IMR-90 (cell line): Measurements from ENCODE around the gene GALNT17. TPM values are rescaled to one million over a fixed set of nuclear protein-coding genes. Genes with fewer than 3 reads are reported as not detected.

Experiments used
- ATAC-seq: fragments of 200-7000 bp; cut with Tn5 transposase; 2 replicates; pipeline ENCODE4 v1.9.1; 2020; ENCODE audit warnings: low read depth, mild to moderate bottlenecking, moderate library complexity
- BruUV-seq: library from RNA; stranded (reverse); fragments of 400-500 nt; replicated peaks from 2 replicates; lab custom pipeline; 2021; lab: Mats Ljungman, UMichigan
- CTCF ChIA-PET: fragments of 300-600 bp; formaldehyde crosslinking; extraction: SDS; loops from one replicate; lab custom pipeline; 2021; ENCODE audit warnings: antibody characterized with exemption; lab: Yijun Ruan, JAX
- POLR2A ChIA-PET: fragments of 300-600 bp; sonication (Branson Sonifier 250); formaldehyde crosslinking; loops from one replicate; lab custom pipeline; 2022; ENCODE audit warnings: antibody characterized with exemption; ENCODE audit not compliant: unreplicated experiment; lab: Charles Lee
- DNase-seq: peaks from one replicate; pipeline ENCODE4 v3.0.0; 2013
- H2AFZ ChIP-seq: replicated peaks from 2 replicates; pipeline ENCODE3; 2013; ENCODE audit warnings: low read length, mild to moderate bottlenecking; ENCODE audit not compliant: poor library complexity
- H2AK5ac ChIP-seq: 2 replicates; pipeline ENCODE4 v1.6.1; 2013; ENCODE audit warnings: low read depth, low read length, inconsistent platforms
- H2AK9ac ChIP-seq: replicated peaks from 2 replicates; pipeline ENCODE3; 2013; ENCODE audit warnings: mild to moderate bottlenecking, low read depth, low read length, moderate library complexity; ENCODE audit not compliant: poor library complexity
- H2BK120ac ChIP-seq: 2 replicates; pipeline ENCODE4 v1.6.1; 2013; ENCODE audit warnings: low read depth, low read length, inconsistent platforms
- H2BK15ac ChIP-seq: 3 replicates; pipeline ENCODE4 v1.6.1; 2013; ENCODE audit warnings: low read depth, low read length, inconsistent platforms
- H2BK20ac ChIP-seq: 2 replicates; pipeline ENCODE4 v1.6.1; 2013; ENCODE audit warnings: low read depth, mild to moderate bottlenecking, inconsistent platforms, low read length, moderate library complexity
- H2BK5ac ChIP-seq: 2 replicates; pipeline ENCODE4 v1.6.1; 2013; ENCODE audit warnings: mild to moderate bottlenecking, low read depth, low read length, inconsistent platforms; ENCODE audit not compliant: poor library complexity, severe bottlenecking
- H3K14ac ChIP-seq: replicated peaks from 2 replicates; pipeline ENCODE4 v1.6.1; 2013; ENCODE audit warnings: low read depth, low read length, inconsistent platforms
- H3K18ac ChIP-seq: 2 replicates; pipeline ENCODE4 v1.6.1; 2013; ENCODE audit warnings: low read depth, low read length, control low read depth
- H3K23ac ChIP-seq: 2 replicates; pipeline ENCODE4 v1.6.1; 2013; ENCODE audit warnings: low read depth, low read length, inconsistent platforms
- H3K27ac ChIP-seq: 2 replicates; pipeline ENCODE4 v1.5.1; 2013; ENCODE audit warnings: mild to moderate bottlenecking, control low read depth, low read length; ENCODE audit not compliant: insufficient read depth
- H3K27me3 ChIP-seq: 2 replicates; pipeline ENCODE4 v1.6.1; 2013; ENCODE audit warnings: low read length; ENCODE audit not compliant: control insufficient read depth, insufficient read depth
- H3K36me3 ChIP-seq: 2 replicates; pipeline ENCODE4 v1.6.1; 2013; ENCODE audit warnings: low read length, mixed read lengths; ENCODE audit not compliant: control insufficient read depth, insufficient read depth
- H3K4ac ChIP-seq: 2 replicates; pipeline ENCODE4 v1.6.1; 2013; ENCODE audit warnings: low read depth, low read length, inconsistent platforms
- H3K4me1 ChIP-seq: 2 replicates; pipeline ENCODE4 v1.6.1; 2013; ENCODE audit warnings: low read length, mixed read lengths; ENCODE audit not compliant: control insufficient read depth, insufficient read depth
- H3K4me2 ChIP-seq: 2 replicates; pipeline ENCODE4 v1.6.1; 2013; ENCODE audit warnings: low read depth, mild to moderate bottlenecking, control low read depth, low read length, moderate library complexity
- H3K4me3 ChIP-seq: 2 replicates; pipeline ENCODE4 v1.5.1; 2013; ENCODE audit warnings: low read depth, mild to moderate bottlenecking, control low read depth, low read length, moderate library complexity; ENCODE audit not compliant: insufficient read depth
- H3K56ac ChIP-seq: 2 replicates; pipeline ENCODE4 v1.6.1; 2013; ENCODE audit warnings: low read length, inconsistent platforms; ENCODE audit not compliant: insufficient read depth; ENCODE audit errors: extremely low read depth
- H3K79me1 ChIP-seq, 2 experiments: 2 replicates each; pipeline ENCODE4 v1.6.1; 2013; ENCODE audit warnings: low read length in 2 of 2, inconsistent platforms in 1 of 2, low read depth in 1 of 2
- H3K9ac ChIP-seq: 2 replicates; pipeline ENCODE4 v1.6.1; 2013; ENCODE audit warnings: low read depth, low read length, control low read depth
- H3K9me1 ChIP-seq: 2 replicates; pipeline ENCODE4 v1.6.1; 2013; ENCODE audit warnings: low read length, inconsistent platforms; ENCODE audit not compliant: insufficient read depth
- H3K9me3 ChIP-seq: 2 replicates; pipeline ENCODE4 v1.6.1; 2013; ENCODE audit warnings: low read length; ENCODE audit not compliant: control insufficient read depth, insufficient read depth
- H4K20me1 ChIP-seq: 2 replicates; pipeline ENCODE4 v1.6.1; 2013; ENCODE audit warnings: low read length, inconsistent platforms; ENCODE audit not compliant: insufficient read depth
- H4K5ac ChIP-seq: 2 replicates; pipeline ENCODE4 v1.6.1; 2013; ENCODE audit warnings: mild to moderate bottlenecking, low read depth, low read length, control low read depth
- H4K8ac ChIP-seq, 2 experiments: 2 replicates each; pipeline ENCODE4 v1.6.1; 2013; ENCODE audit warnings: low read depth in 2 of 2, low read length in 2 of 2, control low read depth in 1 of 2, inconsistent platforms in 1 of 2
- H4K91ac ChIP-seq: 2 replicates; pipeline ENCODE4 v1.6.1; 2013; ENCODE audit warnings: low read depth, low read length, inconsistent platforms; ENCODE audit not compliant: insufficient read depth
- BHLHE40 ChIP-seq: fragments of 150-350 bp; IDR thresholded peaks from 2 replicates; pipeline ENCODE4 v1.6.1; 2016; ENCODE audit warnings: mild to moderate bottlenecking, low read depth, low read length
- CEBPB ChIP-seq: IDR thresholded peaks from 2 replicates; pipeline ENCODE4 v1.6.1; 2012; ENCODE audit warnings: low read depth, low read length, improper control_type of control experiment
- CTCF ChIP-seq: conservative IDR thresholded peaks from 2 replicates; pipeline ENCODE4 v1.5.1; 2012; ENCODE audit warnings: mild to moderate bottlenecking, low read depth, low read length, improper control_type of control experiment
- FOS ChIP-seq: fragments of 150-350 bp; IDR thresholded peaks from 2 replicates; pipeline ENCODE4 v1.6.1; 2016; ENCODE audit warnings: low read depth, low read length
- MAFK ChIP-seq: IDR thresholded peaks from 2 replicates; pipeline ENCODE4 v1.6.1; 2012; ENCODE audit warnings: low read depth, low read length, improper control_type of control experiment
- MAZ ChIP-seq: IDR thresholded peaks from 2 replicates; pipeline ENCODE4 v1.6.1; 2012; ENCODE audit warnings: low read depth, mild to moderate bottlenecking, low read length, improper control_type of control experiment, moderate library complexity, borderline replicate concordance
- MXI1 ChIP-seq: IDR thresholded peaks from 2 replicates; pipeline ENCODE4 v1.6.1; 2012; ENCODE audit warnings: low read depth, mild to moderate bottlenecking, low read length, moderate library complexity, borderline replicate concordance
- NFE2L2 ChIP-seq: fragments of 150-350 bp; IDR thresholded peaks from 2 replicates; pipeline ENCODE4 v1.6.1; 2016; ENCODE audit warnings: low read depth, mild to moderate bottlenecking, low read length
- POLR2A ChIP-seq: IDR thresholded peaks from 2 replicates; pipeline ENCODE4 v1.6.1; 2012; ENCODE audit warnings: mild to moderate bottlenecking, low read depth, low read length
- RFX5 ChIP-seq: IDR thresholded peaks from 2 replicates; pipeline ENCODE4 v1.8.0; 2012; ENCODE audit warnings: low read depth, mild to moderate bottlenecking, low read length, moderate library complexity
- SMC3 ChIP-seq: fragments of 150-350 bp; IDR thresholded peaks from 2 replicates; pipeline ENCODE4 v1.6.1; 2016; ENCODE audit warnings: low read depth, mild to moderate bottlenecking, antibody characterized with exemption, low read length, moderate library complexity
- WGBS, 2 experiments: methylation state at CpG; one replicate each; pipeline versions ENCODE4 v1.1.5 to v1.1.7; 2013; ENCODE audit warnings: missing lambda C conversion rate in 2 of 2; ENCODE audit not compliant: insufficient read length in 1 of 2; ENCODE audit errors: extremely low coverage in 2 of 2; 5-methylcytosine and 5-hydroxymethylcytosine counted together
- dilution Hi-C: fragments of 300-500 bp; cut with HindIII; formaldehyde crosslinking; loops from one replicate; pipeline ENCODE4 v1.14.3; 2018; ENCODE audit warnings: low sequenced_read_pairs; ENCODE audit not compliant: unreplicated experiment
- in situ Hi-C: fragments of 300-500 bp; cut with MboI; formaldehyde crosslinking; loops from 3 replicates; pipeline ENCODE4 v1.14.3; 2019; ENCODE audit warnings: low sequenced_read_pairs, inconsistent platforms, mixed read lengths
- intact Hi-C: fragments of 100-400 bp; cut with micrococcal nuclease; formaldehyde crosslinking; loops from 2 replicates; pipeline ENCODE4 v1.10.0; 2022
- polyA plus RNA-seq, 3 experiments: library from polyadenylated mRNA; depleted of rRNA; stranded (reverse); fragments of >200 nt; gene quantifications; 2 replicates each; pipeline ENCODE4 v1.2.3, GENCODE V29; 2012; ENCODE audit warnings: low replicate concordance in 1 of 3
- total RNA-seq: library from RNA; depleted of rRNA; stranded (reverse); fragments of >200 nt; gene quantifications from 2 replicates; pipeline ENCODE4 v1.2.3, GENCODE V29; 2012
- TF ChIP-seq, protein P1 (sequence below): fragments of 150-350 bp; IDR thresholded peaks from 2 replicates; pipeline ENCODE4 v1.6.1; 2016; ENCODE audit warnings: low read depth, mild to moderate bottlenecking, low read length, moderate library complexity, borderline replicate concordance
- TF ChIP-seq, protein P2 (sequence below): fragments of 150-350 bp; IDR thresholded peaks from 2 replicates; pipeline ENCODE4 v1.6.1; 2017; ENCODE audit warnings: mild to moderate bottlenecking, antibody characterized with exemption, low read length, low read depth

GALNT17 gene
- total and polyA plus RNA-seq, 2 of the 4 experiments (the other 2 are of a cell fraction), result not detected

- Histone ChIP-seq H3K23ac (no peak overlapping the region), H3K4me3 (no peak overlapping the region), H4K8ac (no peak overlapping the region), H3K27ac (no peak overlapping the region), H4K91ac (no peak overlapping the region), H3K4ac (no peak overlapping the region), H2AK5ac (no peak overlapping the region), H3K9me3 (peaks cover 20% of the 10 kb centered on the region), H3K14ac (no peak overlapping the region), H4K5ac (no peak overlapping the region), H2BK5ac (no peak overlapping the region), H3K18ac (no peak overlapping the region), H2BK120ac (no peak overlapping the region), H3K56ac (no peak overlapping the region), H3K79me1 (no peaks in the 10 kb centered on the region), H3K9ac (no peak overlapping the region), H2AFZ (no peak overlapping the region), H3K4me2 (no peak overlapping the region), H2BK20ac (no peak overlapping the region), H2AK9ac (no peak overlapping the region), H3K4me1 (no peaks in the 10 kb centered on the region), H2BK15ac (no peak overlapping the region), H4K20me1 (no peaks in the 10 kb centered on the region), H3K9me1 (no peaks in the 10 kb centered on the region), H3K27me3 (no peaks in the 10 kb centered on the region), H3K36me3 (no peaks in the 10 kb centered on the region)
- ATAC-seq (no peak), DNase-seq (no peak)
- TF ChIP-seq MAZ, result no peak
- no peak for TF ChIP-seq RFX5
- no peak for TF ChIP-seq NFE2L2
- no peak for TF ChIP-seq SMC3
- TF ChIP-seq, protein P1, sequence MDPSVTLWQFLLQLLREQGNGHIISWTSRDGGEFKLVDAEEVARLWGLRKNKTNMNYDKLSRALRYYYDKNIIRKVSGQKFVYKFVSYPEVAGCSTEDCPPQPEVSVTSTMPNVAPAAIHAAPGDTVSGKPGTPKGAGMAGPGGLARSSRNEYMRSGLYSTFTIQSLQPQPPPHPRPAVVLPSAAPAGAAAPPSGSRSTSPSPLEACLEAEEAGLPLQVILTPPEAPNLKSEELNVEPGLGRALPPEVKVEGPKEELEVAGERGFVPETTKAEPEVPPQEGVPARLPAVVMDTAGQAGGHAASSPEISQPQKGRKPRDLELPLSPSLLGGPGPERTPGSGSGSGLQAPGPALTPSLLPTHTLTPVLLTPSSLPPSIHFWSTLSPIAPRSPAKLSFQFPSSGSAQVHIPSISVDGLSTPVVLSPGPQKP, result no peak
- no peak for TF ChIP-seq CTCF
- TF ChIP-seq MAFK, result no peak
- TF ChIP-seq MXI1, result no peak
- no peak for TF ChIP-seq BHLHE40
- TF ChIP-seq CEBPB, result no peak
- no peak for TF ChIP-seq POLR2A
- TF ChIP-seq, protein P2, sequence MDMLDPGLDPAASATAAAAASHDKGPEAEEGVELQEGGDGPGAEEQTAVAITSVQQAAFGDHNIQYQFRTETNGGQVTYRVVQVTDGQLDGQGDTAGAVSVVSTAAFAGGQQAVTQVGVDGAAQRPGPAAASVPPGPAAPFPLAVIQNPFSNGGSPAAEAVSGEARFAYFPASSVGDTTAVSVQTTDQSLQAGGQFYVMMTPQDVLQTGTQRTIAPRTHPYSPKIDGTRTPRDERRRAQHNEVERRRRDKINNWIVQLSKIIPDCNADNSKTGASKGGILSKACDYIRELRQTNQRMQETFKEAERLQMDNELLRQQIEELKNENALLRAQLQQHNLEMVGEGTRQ, result no peak
- TF ChIP-seq FOS, result no peak
- no CpG with 5 or more reads among the region's 11 CpGs for WGBS, 2 experiments
- intact Hi-C loops, result no loop called here
- ChIA-PET POLR2A (no interaction called here), CTCF (no interaction called here)
- BruUV-seq, result no TSS peak
- in situ Hi-C loops, result no loop called here
- dilution Hi-C loops, result no loop called here
Observed at GRCh38 chr7:71538210-71538609, 406.3 kb downstream of the GALNT17 start.
